B cell (primary cell): ENCODE results near the gene MYL5.

Experiments used
- EZH2 ChIP-seq: IDR thresholded peaks from 2 replicates; pipeline ENCODE4 v1.6.1; 2012; ENCODE audit warnings: borderline replicate concordance, low read depth, mild to moderate bottlenecking, moderate library complexity, low read length; ENCODE audit not compliant: insufficient read depth, poor library complexity, severe bottlenecking
- TF ChIP-seq, protein P1 (sequence below): fragments of 200-600 bp; IDR thresholded peaks from one replicate; pipeline ENCODE4 v1.8.0; 2022; ENCODE audit warnings: antibody characterized with exemption, mild to moderate bottlenecking

DNA sequence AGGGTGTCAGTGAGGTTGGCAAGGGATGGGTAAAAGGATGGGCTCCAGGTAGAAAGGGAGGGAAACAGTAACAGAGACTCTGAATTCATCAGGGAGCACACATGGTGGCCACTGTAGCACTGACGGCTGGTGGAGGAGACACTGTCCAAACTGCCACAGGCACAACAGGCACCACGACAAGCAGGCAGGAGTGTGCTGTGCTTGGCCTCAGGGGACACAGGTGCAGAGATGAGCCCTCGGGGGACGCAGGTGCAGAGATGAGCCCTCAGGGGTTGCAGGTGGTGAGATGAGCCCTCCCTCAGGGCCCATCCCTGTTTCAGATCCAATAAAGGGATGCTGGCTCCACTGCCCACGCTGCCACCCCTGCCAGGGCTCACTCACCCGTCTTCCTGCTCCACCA is 41.4 kb upstream of the MYL5 start:
- TF ChIP-seq, protein P1, sequence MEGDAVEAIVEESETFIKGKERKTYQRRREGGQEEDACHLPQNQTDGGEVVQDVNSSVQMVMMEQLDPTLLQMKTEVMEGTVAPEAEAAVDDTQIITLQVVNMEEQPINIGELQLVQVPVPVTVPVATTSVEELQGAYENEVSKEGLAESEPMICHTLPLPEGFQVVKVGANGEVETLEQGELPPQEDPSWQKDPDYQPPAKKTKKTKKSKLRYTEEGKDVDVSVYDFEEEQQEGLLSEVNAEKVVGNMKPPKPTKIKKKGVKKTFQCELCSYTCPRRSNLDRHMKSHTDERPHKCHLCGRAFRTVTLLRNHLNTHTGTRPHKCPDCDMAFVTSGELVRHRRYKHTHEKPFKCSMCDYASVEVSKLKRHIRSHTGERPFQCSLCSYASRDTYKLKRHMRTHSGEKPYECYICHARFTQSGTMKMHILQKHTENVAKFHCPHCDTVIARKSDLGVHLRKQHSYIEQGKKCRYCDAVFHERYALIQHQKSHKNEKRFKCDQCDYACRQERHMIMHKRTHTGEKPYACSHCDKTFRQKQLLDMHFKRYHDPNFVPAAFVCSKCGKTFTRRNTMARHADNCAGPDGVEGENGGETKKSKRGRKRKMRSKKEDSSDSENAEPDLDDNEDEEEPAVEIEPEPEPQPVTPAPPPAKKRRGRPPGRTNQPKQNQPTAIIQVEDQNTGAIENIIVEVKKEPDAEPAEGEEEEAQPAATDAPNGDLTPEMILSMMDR = no peak
- TF ChIP-seq EZH2 = no peak
